GM18868 (cell line): ENCODE measurements around the gene BAIAP3.

Experiments
- ATAC-seq: cut with Tn5 transposase; IDR thresholded peaks from one replicate; pipeline ENCODE4 v1.9.1; 2021; ENCODE audit warnings: mild to moderate bottlenecking, moderate library complexity; ENCODE audit not compliant: unreplicated experiment

BAIAP3 gene

GRCh38 chr16:1344499-1344898 lies 11.1 kb downstream of the BAIAP3 start:
- ATAC-seq = no peak

GRCh38 chr16:1345087-1345486 lies 11.6 kb downstream of the BAIAP3 start:
- no peak for ATAC-seq

- ATAC-seq = no peak
Observed at GRCh38 chr16:1345651-1346421, 12.4 kb downstream of the BAIAP3 start.

GRCh38 chr16:1346422-1347285 lies 13.2 kb downstream of the BAIAP3 start:
- ATAC-seq = no peak

- ATAC-seq = no peak
Observed at GRCh38 chr16:1347286-1347855, 13.9 kb downstream of the BAIAP3 start.

- no peak for ATAC-seq
Observed at GRCh38 chr16:1347962-1348361, 14.5 kb downstream of the BAIAP3 start.

GRCh38 chr16:1348441-1348840 lies 15.0 kb downstream of the BAIAP3 start:
- ATAC-seq = no peak

GRCh38 chr16:1348926-1349325 lies 15.5 kb downstream of the BAIAP3 start:
- ATAC-seq = no peak

- ATAC-seq = no peak
Observed at GRCh38 chr16:1349351-1349750, 15.9 kb downstream of the BAIAP3 start.

GRCh38 chr16:1349951-1350350 lies 16.5 kb downstream of the BAIAP3 start:
- ATAC-seq = no peak

GRCh38 chr16:1350691-1351090 lies 17.2 kb downstream of the BAIAP3 start:
- no peak for ATAC-seq

- no peak for ATAC-seq
Observed at GRCh38 chr16:1351215-1351581, 17.8 kb downstream of the BAIAP3 start.

GRCh38 chr16:1351582-1352362 lies 18.3 kb downstream of the BAIAP3 start, which contains the start of the genes GNPTG and TSR3:
Gene GNPTG, plus strand, starts transcription at chr16:1351931. Its CDS starts 35 bp downstream, at chr16:1351966.
Gene TSR3, minus strand, starts transcription at chr16:1351878. Its CDS starts 74 bp downstream, at chr16:1351804.
- ATAC-seq = peak; percentile 76

GRCh38 chr16:1354815-1355540 lies 21.5 kb downstream of the BAIAP3 start:
- no peak for ATAC-seq

GRCh38 chr16:1355591-1355990 lies 22.1 kb downstream of the BAIAP3 start:
- no peak for ATAC-seq

- no peak for ATAC-seq
Observed at GRCh38 chr16:1356061-1356900, 22.8 kb downstream of the BAIAP3 start.

- no peak for ATAC-seq
Observed at GRCh38 chr16:1357906-1358566, 24.6 kb downstream of the BAIAP3 start.

GRCh38 chr16:1361685-1362360 lies 28.4 kb downstream of the BAIAP3 start:
- ATAC-seq = no peak
